ENCODE measurements around the gene IGFLR1. TPM values are rescaled to one million over a fixed set of nuclear protein-coding genes. Genes with fewer than 3 reads are reported as not detected.

The IGFLR1 gene
- total RNA-seq, 1 donor from 2014 or later = 15.3 TPM

- no peak for DNase-seq (ENCODE audit: low read depth)
- H3K4me3 ChIP-seq (ENCODE audit: low read depth, low read length) = no peak overlapping the region
- TF ChIP-seq CTCF (conservative IDR thresholded peaks at IDR 0.05; ENCODE audit: low read depth, low read length) = no peak
Observed at GRCh38 chr19:35788205-35788960, 46.1 kb upstream of the IGFLR1 start.

DNA sequence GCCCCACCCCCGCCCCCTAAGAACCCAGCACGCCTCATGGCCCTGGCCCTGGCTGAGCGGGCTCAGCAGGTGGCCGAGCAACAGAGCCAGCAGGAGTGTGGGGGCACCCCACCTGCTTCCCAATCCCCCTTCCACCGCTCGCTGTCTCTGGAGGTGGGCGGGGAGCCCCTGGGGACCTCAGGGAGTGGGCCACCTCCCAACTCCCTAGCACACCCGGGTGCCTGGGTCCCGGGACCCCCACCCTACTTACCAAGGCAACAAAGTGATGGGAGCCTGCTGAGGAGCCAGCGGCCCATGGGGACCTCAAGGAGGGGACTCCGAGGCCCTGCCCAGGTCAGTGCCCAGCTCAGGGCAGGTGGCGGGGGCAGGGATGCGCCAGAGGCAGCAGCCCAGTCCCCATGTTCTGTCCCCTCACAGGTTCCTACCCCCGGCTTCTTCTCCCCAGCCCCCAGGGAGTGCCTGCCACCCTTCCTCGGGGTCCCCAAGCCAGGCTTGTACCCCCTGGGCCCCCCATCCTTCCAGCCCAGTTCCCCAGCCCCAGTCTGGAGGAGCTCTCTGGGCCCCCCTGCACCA lies 45.1 kb upstream of the IGFLR1 start:
- no peak overlapping the region for H3K4me3 ChIP-seq (ENCODE audit: low read depth, low read length)
- no peak for DNase-seq (ENCODE audit: low read depth)
- TF ChIP-seq CTCF (conservative IDR thresholded peaks at IDR 0.05; ENCODE audit: low read depth, low read length) = no peak

DNA sequence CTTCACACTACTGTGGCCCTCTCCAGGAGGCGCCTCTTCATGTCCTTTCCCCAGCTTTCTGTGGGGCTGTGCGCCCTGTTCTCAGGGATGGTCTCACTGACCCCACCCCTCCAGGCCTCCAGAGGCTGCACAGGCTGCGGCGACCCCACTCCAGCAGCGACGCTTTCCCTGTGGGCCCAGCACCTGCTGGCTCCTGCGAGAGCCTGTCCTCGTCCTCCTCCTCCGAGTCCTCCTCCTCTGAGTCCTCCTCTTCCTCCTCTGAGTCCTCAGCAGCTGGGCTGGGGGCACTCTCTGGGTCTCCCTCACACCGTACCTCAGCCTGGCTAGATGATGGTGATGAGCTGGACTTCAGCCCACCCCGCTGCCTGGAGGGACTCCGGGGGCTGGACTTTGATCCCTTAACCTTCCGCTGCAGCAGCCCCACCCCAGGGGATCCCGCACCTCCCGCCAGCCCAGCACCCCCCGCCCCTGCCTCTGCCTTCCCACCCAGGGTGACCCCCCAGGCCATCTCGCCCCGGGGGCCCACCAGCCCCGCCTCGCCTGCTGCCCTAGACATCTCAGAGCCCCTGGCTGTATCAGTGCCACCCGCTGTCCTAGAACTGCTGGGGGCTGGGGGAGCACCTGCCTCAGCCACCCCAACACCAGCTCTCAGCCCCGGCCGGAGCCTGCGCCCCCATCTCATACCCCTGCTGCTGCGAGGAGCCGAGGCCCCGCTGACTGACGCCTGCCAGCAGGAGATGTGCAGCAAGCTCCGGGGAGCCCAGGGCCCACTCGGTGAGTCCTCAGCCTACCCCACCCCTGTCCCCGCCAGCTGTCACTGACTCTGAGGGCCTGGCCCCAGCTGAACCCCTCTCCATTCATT lies 44.3 kb upstream of the IGFLR1 start:
- H3K4me3 ChIP-seq (ENCODE audit: low read depth, low read length) = no peak overlapping the region
- no peak for DNase-seq (ENCODE audit: low read depth)
- no peak for TF ChIP-seq CTCF (conservative IDR thresholded peaks at IDR 0.05; ENCODE audit: low read depth, low read length)

DNA sequence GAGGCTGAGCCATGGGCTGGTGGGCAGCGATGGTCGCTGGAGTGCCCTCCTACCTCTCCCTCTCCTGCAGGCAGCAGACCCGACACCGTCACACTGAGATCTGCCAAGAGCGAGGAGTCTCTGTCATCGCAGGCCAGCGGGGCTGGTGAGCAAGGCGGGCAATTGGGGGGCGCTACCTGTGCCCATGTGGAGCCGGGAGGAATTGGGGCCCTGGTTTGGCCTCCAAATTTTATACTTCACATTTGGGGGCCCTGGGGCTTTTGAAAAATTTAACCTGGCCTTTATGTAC lies 43.0 kb upstream of the IGFLR1 start:
- DNase-seq (ENCODE audit: low read depth) = no peak
- no peak for TF ChIP-seq CTCF (conservative IDR thresholded peaks at IDR 0.05; ENCODE audit: low read depth, low read length)
- H3K4me3 ChIP-seq (ENCODE audit: low read depth, low read length) = no peak overlapping the region

DNA sequence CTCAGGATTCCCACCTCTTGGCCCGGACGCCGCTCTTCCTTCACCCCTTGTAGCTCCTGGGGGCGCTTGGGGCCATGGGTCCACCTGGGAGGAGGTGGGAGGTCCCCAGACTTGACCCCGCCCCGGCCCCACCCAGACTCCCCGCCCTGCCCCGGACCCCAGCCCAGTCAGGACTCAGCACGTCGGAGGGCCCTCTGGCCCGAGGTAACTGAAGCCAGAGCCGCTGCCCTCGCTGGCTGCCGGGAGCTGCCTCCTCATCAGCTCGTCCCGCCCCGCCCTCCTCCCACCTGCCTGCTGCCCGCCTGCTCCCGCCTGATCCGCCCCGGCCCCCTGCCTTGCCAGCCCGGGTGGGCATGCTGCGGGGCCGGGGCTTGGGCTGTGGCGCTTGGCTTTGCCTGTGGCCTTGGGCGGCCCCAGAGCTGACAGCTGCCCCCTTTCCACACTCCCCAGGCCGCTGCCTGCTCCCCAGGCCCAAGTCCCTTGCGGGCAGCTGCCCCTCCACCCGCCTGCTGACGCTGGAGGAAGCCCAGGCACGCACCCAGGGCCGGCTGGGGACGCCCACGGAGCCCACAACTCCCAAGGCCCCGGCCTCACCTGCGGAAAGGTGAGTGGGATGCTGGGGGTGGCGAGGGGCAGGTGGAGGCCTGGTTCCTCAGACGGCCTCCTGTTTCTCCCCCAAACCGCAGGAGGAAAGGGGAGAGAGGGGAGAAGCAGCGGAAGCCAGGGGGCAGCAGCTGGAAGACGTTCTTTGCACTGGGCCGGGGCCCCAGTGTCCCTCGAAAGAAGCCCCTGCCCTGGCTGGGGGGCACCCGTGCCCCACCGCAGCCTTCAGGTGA lies 42.5 kb upstream of the IGFLR1 start:
- H3K4me3 ChIP-seq (ENCODE audit: low read depth, low read length) = no peak overlapping the region
- no peak for TF ChIP-seq CTCF (conservative IDR thresholded peaks at IDR 0.05; ENCODE audit: low read depth, low read length)
- DNase-seq (ENCODE audit: low read depth) = no peak

- no peak overlapping the region for H3K4me3 ChIP-seq (ENCODE audit: low read depth, low read length)
- no peak for TF ChIP-seq CTCF (conservative IDR thresholded peaks at IDR 0.05; ENCODE audit: low read depth, low read length)
- DNase-seq (ENCODE audit: low read depth) = no peak
Observed at GRCh38 chr19:35783469-35784434, 41.5 kb upstream of the IGFLR1 start.

All from epithelial cell of proximal tubule (primary cell).